Measurements from ENCODE around the gene DCST2. TPM values are rescaled to one million over a fixed set of nuclear protein-coding genes. Genes with fewer than 3 reads are reported as not detected.

The DCST2 gene
- under 1 TPM; 0.09 to 0.16 TPM for total RNA-seq
- polyA plus RNA-seq, result not detected

DNA sequence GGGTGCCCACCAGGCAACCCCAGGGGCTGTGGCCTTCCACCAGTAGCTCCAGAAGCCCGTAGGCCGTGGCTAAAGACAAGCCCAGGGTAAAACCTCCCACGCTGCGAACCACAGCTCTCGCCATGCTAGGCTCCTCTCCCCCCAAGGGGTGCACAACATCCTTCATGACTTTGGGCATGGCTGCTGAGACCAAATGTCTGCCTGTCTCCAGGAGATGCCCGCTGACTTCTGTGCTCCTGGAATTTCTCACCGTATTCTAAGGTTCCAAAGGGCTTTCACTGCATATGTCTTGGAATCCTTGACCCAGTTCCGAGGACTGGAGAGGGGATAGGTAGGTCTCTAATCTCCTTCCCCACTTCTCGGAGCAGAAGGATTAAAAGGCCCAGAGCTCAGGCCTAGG is at the start of gene DCST2, which contains the start of gene DCST1:
DCST2 (minus strand) TSS at position 258 of the 400 bp plus-strand sequence; CDS start at position 178, 80 bp downstream.
DCST1 (plus strand) TSS at position 301 of the 400 bp plus-strand sequence. CDS start 213 bp downstream, outside the sequence.
- Mint-ChIP-seq H3K4me3 (no peak within 1 kb of the TSS), H3K27ac (no peak within 1 kb of the TSS), H3K27me3 (peaks cover 12 to 15% of the 10 kb centered on the region in 2 donors), H3K9me3 (no peaks in the 10 kb centered on the region), H3K4me1 (no peaks in the 10 kb centered on the region), H3K36me3 (no peaks in the 10 kb centered on the region)
- H3K4me3 ChIP-seq (ENCODE audit: low read length), result no peak within 1 kb of the TSS
- no peaks in the 10 kb centered on the region for H3K9me3 ChIP-seq (ENCODE audit: low read length)
- no peaks in the 10 kb centered on the region for H3K36me3 ChIP-seq (ENCODE audit: insufficient read depth, low read length)
- ChIA-PET CTCF (interaction anchor here (1.0 to 2.6 kb wide), 3 partner anchors 11 to 16 kb away, joined by 3 to 13 read pairs (median 6); no protein-coding TSS in a partner anchor), POLR2A (no interaction called here)
- H3K4me1 ChIP-seq (ENCODE audit: insufficient read depth, low read length), result no peaks in the 10 kb centered on the region
- no peak within 1 kb of the TSS for H3K27ac ChIP-seq (ENCODE audit: low read depth, low read length)
- H3K27me3 ChIP-seq (ENCODE audit: insufficient read depth, low read length, poor library complexity, severe bottlenecking), result no peaks in the 10 kb centered on the region
- no peak for DNase-seq

DNA sequence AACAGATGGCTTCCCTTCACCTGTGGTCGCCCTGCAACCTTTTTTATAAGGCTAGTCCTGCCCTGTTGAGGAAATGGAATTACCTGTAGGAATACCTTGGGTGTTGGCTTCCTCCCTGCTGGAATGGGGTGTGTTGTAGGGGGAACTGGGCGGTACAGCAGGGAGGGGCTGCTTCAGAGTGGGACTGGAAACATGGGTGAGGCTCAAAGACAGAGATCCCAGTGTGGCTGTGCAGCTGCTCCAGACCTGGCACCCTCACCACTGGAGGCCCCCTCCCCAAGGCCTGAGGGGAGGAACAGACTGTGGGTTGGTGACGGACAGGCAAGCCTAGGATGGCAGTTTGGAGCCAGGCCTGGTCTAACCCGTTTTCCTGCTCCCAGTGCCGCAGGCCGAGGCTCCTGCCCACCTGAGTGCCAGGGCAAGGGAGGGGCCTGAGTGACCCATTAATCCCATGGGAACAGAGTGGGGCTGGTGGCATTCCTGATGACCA is 49.5 kb upstream of the DCST2 start:
- Histone ChIP-seq H3K27ac (ENCODE audit: low read depth, low read length) (no peak overlapping the region), H3K9me3 (ENCODE audit: low read length) (no peaks in the 10 kb centered on the region), H3K4me1 (ENCODE audit: insufficient read depth, low read length) (peaks cover 72% of the 10 kb centered on the region), H3K4me3 (ENCODE audit: low read length) (no peak overlapping the region), H3K27me3 (ENCODE audit: insufficient read depth, low read length, poor library complexity, severe bottlenecking) (peaks cover 43% of the 10 kb centered on the region), H3K36me3 (ENCODE audit: insufficient read depth, low read length) (no peaks in the 10 kb centered on the region)
- peak overlapping the region in 2 of 7 donors; percentile 50 to 65 for H3K4me3 Mint-ChIP-seq
- peaks cover 0 to 2% (median 0%) of the 10 kb centered on the region in 5 donors for H3K9me3 Mint-ChIP-seq
- POLR2A ChIA-PET, result interaction anchor here (0.7 kb wide), 1 partner anchor 21 kb away, joined by 3 read pairs; no protein-coding TSS in a partner anchor
- H3K4me1 Mint-ChIP-seq, result peaks cover 41 to 65% (median 45%) of the 10 kb centered on the region in 3 donors
- H3K27me3 Mint-ChIP-seq, result peaks cover 39 to 44% of the 10 kb centered on the region in 2 donors
- H3K36me3 Mint-ChIP-seq, result peaks cover 0 to 5% (median 2%) of the 10 kb centered on the region in 3 donors
- CTCF ChIA-PET, result interaction anchor here (2.5 to 4.8 kb wide), 4 partner anchors 8 to 38 kb away, joined by 14 to 107 read pairs (median 43); partner anchors contain the start of gene EFNA4
- no peak for DNase-seq
- no peak overlapping the region for H3K27ac Mint-ChIP-seq

GRCh38 chr1:155082301-155083051 is 48.9 kb upstream of the DCST2 start:
- peak overlapping the region in 1 of 8 donors; percentile 26 for H3K27ac Mint-ChIP-seq
- DNase-seq, result no peak
- ChIA-PET CTCF (interaction anchor here (4.8 kb wide), 1 partner anchor 24 kb away, joined by 107 read pairs; the partner anchor contains the start of gene EFNA4), POLR2A (interaction anchor here (0.7 kb wide), 1 partner anchor 20 kb away, joined by 3 read pairs; no protein-coding TSS in a partner anchor)
- H3K4me1 ChIP-seq (ENCODE audit: insufficient read depth, low read length), result peaks cover 74% of the 10 kb centered on the region
- H3K9me3 Mint-ChIP-seq, result peaks cover 0 to 2% (median 0%) of the 10 kb centered on the region in 5 donors
- peak overlapping the region; percentile 34 for H3K4me3 ChIP-seq (ENCODE audit: low read length)
- H3K4me3 Mint-ChIP-seq, result peak overlapping the region in 6 of 7 donors; percentile 15 to 56 (median 42)
- H3K27me3 Mint-ChIP-seq, result peaks cover 39 to 44% of the 10 kb centered on the region in 2 donors
- H3K27ac ChIP-seq (ENCODE audit: low read depth, low read length), result no peak overlapping the region
- H3K36me3 ChIP-seq (ENCODE audit: insufficient read depth, low read length), result no peaks in the 10 kb centered on the region
- H3K27me3 ChIP-seq (ENCODE audit: insufficient read depth, low read length, poor library complexity, severe bottlenecking), result peaks cover 43% of the 10 kb centered on the region
- H3K4me1 Mint-ChIP-seq, result peaks cover 41 to 72% (median 45%) of the 10 kb centered on the region in 3 donors
- no peaks in the 10 kb centered on the region for H3K9me3 ChIP-seq (ENCODE audit: low read length)
- peaks cover 0 to 5% (median 2%) of the 10 kb centered on the region in 3 donors for H3K36me3 Mint-ChIP-seq

DNA sequence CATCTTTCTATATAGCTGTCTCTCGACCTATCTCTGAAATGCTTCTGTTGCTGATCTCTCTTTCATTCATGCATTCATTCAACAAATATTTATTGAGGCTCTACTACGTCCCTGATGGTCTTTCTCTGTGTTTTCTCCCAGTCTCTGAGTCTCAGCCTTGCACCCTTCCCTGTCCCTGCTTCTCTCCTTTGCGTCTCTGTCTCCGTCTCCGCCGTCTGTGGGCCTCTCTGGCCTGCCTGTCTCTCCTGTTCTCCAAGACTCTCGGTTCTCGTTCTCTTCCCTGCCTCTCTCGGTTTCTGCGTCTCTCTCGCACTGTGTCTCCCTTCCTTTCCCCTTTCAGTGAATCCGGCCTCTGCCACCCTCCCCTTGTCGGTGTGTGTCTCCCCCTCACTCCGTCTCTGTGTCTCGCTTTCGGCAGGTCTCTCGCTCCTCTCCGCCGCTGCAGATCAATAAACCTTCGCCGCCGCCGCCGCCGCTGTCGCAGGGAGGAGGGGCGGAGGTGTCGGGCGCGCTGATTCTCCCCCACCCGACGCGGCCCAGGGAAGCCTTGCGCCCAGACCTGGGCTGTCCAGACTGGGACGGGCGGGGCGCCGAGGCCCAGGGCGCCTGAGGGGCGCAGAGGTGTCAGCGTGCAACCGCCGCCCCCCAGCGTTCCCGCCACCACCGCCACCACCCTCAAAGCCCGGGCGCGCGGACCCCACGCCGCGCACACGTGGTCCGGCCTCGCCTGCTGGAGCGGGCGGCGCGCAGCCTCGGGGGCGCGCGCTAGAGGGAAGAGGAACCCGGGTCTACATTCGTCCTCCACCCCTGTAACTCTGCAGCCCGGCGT is 48.1 kb upstream of the DCST2 start:
- peaks cover 0 to 5% (median 2%) of the 10 kb centered on the region in 3 donors for H3K36me3 Mint-ChIP-seq
- peak in 2 of 5 donors; percentile 20 to 37 for DNase-seq
- ChIA-PET CTCF (interaction anchor here (1.2 to 4.8 kb wide), 5 partner anchors 19 to 91 kb away, joined by 3 to 107 read pairs (median 7); partner anchors contain the start of genes EFNA4 and KRTCAP2), POLR2A (no interaction called here)
- no peak overlapping the region for H3K27ac ChIP-seq (ENCODE audit: low read depth, low read length)
- peaks cover 39 to 44% of the 10 kb centered on the region in 2 donors for H3K27me3 Mint-ChIP-seq
- peak overlapping the region; percentile 56 to 84 (median 68) for H3K4me3 Mint-ChIP-seq
- H3K9me3 Mint-ChIP-seq, result peaks cover 0 to 2% (median 0%) of the 10 kb centered on the region in 5 donors
- no peaks in the 10 kb centered on the region for H3K9me3 ChIP-seq (ENCODE audit: low read length)
- peak overlapping the region in 5 of 8 donors; percentile 4 to 68 (median 22) for H3K27ac Mint-ChIP-seq
- H3K4me3 ChIP-seq (ENCODE audit: low read length), result peak overlapping the region; percentile 34
- H3K4me1 ChIP-seq (ENCODE audit: insufficient read depth, low read length), result peaks cover 74% of the 10 kb centered on the region
- peaks cover 43% of the 10 kb centered on the region for H3K27me3 ChIP-seq (ENCODE audit: insufficient read depth, low read length, poor library complexity, severe bottlenecking)
- H3K36me3 ChIP-seq (ENCODE audit: insufficient read depth, low read length), result no peaks in the 10 kb centered on the region
- H3K4me1 Mint-ChIP-seq, result peaks cover 41 to 72% (median 45%) of the 10 kb centered on the region in 3 donors

GRCh38 chr1:155080312-155081228 is 47.0 kb upstream of the DCST2 start:
- Mint-ChIP-seq H3K27me3 (peaks cover 39 to 44% of the 10 kb centered on the region in 2 donors), H3K4me1 (peaks cover 38 to 65% (median 43%) of the 10 kb centered on the region in 3 donors), H3K27ac (peak overlapping the region in 3 of 8 donors; percentile 4 to 68 (median 22)), H3K9me3 (peaks cover 0 to 2% (median 0%) of the 10 kb centered on the region in 5 donors), H3K4me3 (peak overlapping the region in 6 of 7 donors; percentile 52 to 84 (median 78)), H3K36me3 (peaks cover 0 to 5% (median 2%) of the 10 kb centered on the region in 3 donors)
- H3K4me3 ChIP-seq (ENCODE audit: low read length), result peak overlapping the region; percentile 60
- H3K36me3 ChIP-seq (ENCODE audit: insufficient read depth, low read length), result no peaks in the 10 kb centered on the region
- peaks cover 66% of the 10 kb centered on the region for H3K4me1 ChIP-seq (ENCODE audit: insufficient read depth, low read length)
- no peaks in the 10 kb centered on the region for H3K9me3 ChIP-seq (ENCODE audit: low read length)
- H3K27ac ChIP-seq (ENCODE audit: low read depth, low read length), result peak overlapping the region; percentile 16
- peaks cover 43% of the 10 kb centered on the region for H3K27me3 ChIP-seq (ENCODE audit: insufficient read depth, low read length, poor library complexity, severe bottlenecking)
- POLR2A ChIA-PET, result interaction anchor here (1.0 kb wide), 1 partner anchor 80 kb away, joined by 3 read pairs; no protein-coding TSS in a partner anchor
- peak in 4 of 5 donors; percentile 28 to 62 (median 36) for DNase-seq
- CTCF ChIA-PET, result interaction anchor here (0.7 to 3.0 kb wide), 7 partner anchors 18 to 92 kb away, joined by 3 to 11 read pairs (median 3); partner anchors contain the start of genes EFNA4 and KRTCAP2

- CTCF ChIA-PET, result interaction anchor here (0.9 to 3.0 kb wide), 6 partner anchors 16 to 93 kb away, joined by 3 to 11 read pairs (median 4); partner anchors contain the start of genes EFNA4 and KRTCAP2
- Mint-ChIP-seq H3K27ac (peak overlapping the region in 6 of 8 donors; percentile 4 to 77 (median 33)), H3K27me3 (peaks cover 38 to 44% of the 10 kb centered on the region in 2 donors), H3K36me3 (peaks cover 0 to 2% (median under 1%) of the 10 kb centered on the region in 3 donors), H3K4me1 (peaks cover 33 to 58% (median 37%) of the 10 kb centered on the region in 3 donors), H3K4me3 (peak overlapping the region; percentile 75 to 85 (median 82)), H3K9me3 (peaks cover 0 to 2% (median 0%) of the 10 kb centered on the region in 5 donors)
- peak overlapping the region; percentile 16 for H3K27ac ChIP-seq (ENCODE audit: low read depth, low read length)
- peaks cover 43% of the 10 kb centered on the region for H3K27me3 ChIP-seq (ENCODE audit: insufficient read depth, low read length, poor library complexity, severe bottlenecking)
- DNase-seq, result no peak
- no peaks in the 10 kb centered on the region for H3K36me3 ChIP-seq (ENCODE audit: insufficient read depth, low read length)
- peaks cover 64% of the 10 kb centered on the region for H3K4me1 ChIP-seq (ENCODE audit: insufficient read depth, low read length)
- POLR2A ChIA-PET, result interaction anchor here (1.0 kb wide), 1 partner anchor 80 kb away, joined by 3 read pairs; no protein-coding TSS in a partner anchor
- no peaks in the 10 kb centered on the region for H3K9me3 ChIP-seq (ENCODE audit: low read length)
- H3K4me3 ChIP-seq (ENCODE audit: low read length), result peak overlapping the region; percentile 60
Observed at GRCh38 chr1:155079487-155080311, 46.1 kb upstream of the DCST2 start.

Measured in CD8-positive, alpha-beta memory T cell (primary cell).